ENCODE data around the gene HAPLN1.

The HAPLN1 gene

DNA sequence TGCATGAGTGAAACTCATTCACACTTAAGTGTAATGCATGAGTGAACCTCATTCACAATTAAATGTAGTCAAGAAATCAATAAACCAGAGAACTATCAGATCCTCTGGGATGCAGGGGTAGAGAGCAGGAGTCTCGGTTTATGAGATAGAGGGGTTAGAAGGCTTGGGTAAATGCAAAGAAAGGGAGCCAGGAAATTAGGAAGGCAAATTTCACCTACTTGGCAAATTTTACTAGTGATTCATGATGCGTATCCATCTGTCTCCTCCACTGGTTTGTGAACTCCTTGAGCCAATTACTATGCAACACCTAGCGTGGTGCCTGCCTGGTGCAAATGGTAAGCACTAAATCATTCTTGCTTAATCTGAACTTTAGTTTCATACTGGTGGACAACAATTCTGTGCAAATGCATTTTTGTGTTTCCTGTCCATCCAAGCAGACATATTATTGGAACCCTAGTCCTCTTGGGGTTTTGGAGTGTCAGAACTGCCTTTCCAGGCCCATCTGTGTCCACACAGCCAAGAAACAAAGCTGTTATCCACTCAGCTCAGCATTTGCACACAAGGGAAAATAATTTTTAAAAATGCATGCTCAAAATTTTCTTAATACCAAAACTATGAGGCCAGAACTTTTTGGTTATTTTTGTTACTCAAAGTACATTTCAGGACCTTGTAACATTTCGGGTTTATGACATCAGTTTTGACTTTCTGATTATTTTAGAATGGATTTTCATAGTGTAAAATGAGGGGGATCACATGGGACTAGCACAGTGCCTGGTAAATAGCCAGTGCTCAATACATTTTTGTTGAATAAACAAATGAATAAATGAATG is 5.2 kb downstream of the HAPLN1 start:
- no peak for DNase-seq

DNA sequence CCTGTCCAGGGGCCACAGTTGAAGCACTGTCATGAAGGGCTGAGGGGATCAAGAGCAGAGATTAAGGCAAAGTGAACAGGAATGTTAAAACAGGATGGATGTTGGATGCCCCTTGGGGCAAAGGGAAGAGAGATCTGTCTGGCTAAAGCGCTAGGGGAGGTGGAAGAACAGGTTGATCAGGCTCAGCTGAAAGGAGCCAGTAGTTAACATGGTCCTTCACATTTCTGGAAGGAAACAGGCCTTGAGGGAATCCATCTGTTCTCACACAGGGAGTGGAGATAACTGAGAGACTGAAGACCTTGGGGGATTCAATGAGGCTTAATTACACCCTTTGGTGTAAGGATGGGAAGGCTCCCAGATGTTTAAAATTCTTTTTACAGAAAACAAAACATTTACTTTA is 5.8 kb downstream of the HAPLN1 start:
- DNase-seq: peak; percentile 2

DNA sequence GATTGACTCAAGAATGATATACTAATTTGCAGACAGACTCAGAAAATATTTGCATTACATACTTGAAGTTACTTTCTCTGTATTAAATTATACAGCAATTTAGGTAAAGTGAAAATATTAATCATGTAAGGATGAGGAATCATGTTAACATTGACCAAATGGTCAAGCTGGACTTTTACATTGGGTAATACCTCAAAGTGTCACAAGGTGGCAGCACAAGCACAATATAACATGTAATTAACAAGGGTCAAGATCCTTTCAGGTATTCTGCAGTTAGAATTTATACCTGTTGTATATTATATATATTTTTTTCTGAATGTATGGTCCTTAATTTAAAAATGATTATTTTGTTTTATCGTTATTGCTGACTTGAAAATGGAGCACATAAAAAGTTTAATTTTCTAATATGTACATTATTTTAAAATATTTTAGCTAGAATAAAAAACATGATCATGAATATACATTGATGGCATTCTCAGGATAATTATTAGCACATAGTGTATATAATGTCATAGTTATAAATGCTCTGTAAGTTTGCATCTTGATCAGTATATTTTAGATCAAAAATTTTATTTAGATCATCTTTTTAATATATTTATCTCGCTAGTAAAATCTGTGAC is 8.6 kb downstream of the HAPLN1 start:
- DNase-seq: no peak

DNA sequence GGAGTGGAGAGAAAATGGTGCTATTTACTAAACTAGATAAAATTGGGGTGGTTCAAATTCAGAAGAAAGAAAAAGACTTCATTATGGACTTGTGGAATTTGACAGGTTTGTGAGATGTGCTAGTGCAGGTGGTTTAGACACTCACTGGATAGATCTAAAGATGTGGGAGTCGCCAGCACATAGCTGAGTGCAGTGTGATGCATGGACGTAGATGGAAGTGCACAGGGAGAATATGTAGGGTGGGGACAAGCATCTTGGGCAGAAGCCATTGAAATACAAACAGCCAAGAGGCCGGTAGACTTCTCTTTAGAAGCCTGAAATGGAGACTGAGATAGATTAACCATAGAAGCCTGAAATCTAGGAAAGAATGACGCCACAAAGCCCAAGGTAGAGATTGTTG is 10.7 kb downstream of the HAPLN1 start:
- no peak for DNase-seq

DNA sequence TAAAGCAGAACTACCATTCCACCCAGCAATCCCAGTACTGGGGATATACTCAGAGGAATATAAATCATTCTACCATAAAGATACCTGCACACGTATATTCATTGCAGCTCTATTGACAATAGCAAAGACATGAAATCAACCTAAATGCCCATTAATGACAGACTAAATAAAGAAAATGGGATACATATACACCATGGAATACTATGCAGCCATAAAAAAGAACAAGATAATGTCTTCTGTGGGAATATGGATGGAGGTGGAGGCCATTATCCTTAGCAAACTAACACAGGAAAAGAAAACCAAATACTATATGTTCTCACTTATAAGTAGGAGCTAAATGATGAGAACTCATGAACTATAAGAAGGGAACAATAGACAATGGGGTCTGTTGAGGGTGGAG is 12.5 kb downstream of the HAPLN1 start:
- no peak for DNase-seq

DNA sequence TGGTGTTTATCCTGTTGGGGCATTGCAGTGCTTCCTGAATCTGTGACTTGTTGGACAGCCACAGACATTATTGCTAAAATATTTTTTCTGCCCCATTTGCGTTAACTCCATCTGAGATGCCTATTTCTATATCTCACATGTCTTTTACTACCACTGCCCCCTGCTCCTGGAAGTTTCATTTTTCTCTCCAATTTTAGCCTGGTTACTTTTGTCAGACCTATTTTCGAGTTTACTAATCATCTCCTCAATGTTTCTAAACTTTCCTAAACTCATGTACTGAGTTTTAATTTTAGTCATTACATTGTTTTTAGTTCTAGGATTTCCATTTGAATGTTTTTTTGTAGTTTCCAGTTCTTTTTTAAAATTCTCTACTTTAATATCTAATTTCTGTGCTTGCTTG is 17.6 kb downstream of the HAPLN1 start:
- no peak for DNase-seq

DNA sequence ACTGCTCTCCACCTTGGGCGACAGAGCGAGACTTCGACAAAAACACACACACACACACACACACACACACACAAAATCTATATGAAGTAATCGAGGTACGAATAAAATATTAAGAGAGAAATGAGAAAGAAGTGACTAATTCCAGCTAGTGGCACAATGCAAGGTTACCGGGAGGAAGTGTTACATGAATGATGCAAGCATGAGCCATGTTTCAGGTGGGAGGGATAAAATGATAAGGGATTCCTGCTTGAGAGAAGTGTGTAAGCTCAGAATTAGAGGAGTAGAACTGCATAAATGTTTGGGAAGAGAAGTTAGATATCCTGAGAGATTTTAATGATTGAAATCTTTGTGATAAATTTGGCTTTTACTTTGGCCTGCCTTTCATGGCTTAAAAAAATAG is 18.8 kb downstream of the HAPLN1 start:
- no peak for DNase-seq

DNA sequence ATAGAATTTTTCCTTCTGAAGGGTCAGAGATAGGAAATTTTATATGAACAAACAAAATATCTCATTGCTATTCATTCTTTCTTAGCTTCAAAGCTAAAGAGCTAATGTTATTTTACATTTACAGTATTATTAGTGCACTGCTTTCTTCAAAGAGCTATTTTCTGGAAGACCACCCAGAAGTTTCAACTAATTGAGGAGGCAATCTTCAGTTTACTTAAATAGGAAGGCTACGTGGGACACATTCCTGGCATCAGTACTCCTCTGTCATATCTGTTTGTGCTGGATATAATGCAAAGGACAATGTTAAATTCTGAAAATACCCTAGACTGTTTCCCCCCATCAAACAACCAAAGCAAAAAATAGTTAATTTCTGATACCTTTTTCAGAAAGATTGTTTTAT is 30.8 kb downstream of the HAPLN1 start:
- DNase-seq: no peak

DNA sequence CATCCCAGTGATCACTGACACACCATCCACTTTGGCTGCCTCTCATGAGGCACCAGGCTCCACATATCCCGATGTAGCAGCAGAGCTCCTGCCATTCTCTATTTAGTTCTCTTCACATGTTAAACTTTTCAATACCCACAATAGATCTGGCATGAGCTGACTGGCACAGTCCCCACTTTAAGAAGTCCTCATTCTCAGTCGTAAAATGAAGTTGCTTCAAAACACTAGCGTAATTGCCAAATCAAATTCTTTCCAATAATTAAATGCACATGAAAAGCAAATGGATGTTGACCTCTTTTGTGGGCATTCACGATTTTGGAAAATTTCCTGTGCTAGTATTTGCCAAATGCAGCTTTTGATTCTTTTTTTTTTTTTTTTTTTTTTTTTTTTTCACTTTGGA is 32.4 kb downstream of the HAPLN1 start:
- DNase-seq: no peak

DNA sequence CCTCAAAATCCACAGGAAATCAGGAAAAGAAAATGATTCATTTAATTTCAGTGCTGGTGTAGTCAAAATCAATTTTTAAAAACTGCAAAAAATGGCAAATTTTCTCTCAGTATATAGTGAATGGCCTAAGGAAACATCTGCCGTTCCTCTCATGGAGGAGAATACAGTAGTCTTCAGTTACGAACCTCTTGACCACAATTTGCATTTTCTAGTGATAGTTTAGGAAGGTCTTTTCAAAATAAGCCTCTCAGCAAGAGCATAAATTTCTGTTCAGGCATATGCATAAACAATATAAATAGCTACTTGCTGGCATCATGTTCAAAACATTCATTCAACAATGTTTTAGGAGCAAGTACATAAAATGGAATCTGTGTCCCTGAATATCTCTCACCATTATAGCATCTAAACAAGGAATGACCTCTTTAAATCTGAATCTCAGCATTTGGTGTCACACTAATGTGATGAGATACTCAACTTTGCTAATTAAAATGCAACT is 33.5 kb downstream of the HAPLN1 start:
- DNase-seq: no peak

DNA sequence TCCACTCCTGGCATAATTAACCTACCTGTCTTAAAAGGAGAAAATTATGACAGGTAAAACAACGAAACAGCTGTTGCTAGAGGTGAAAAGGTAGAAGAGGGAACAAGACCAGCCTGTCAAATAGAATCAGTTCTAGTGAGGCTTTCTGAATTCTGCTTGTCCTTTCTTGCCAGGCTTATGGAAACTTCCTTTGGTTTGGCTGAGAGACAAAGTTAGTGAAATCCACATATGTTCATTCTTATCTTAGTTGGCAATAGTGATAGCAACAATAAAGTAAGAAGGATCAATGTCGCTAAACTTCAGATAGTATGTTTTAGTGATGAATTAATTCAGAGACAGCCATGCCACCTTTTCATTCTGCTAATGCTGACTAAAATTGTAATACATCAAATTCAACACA is 34.4 kb downstream of the HAPLN1 start:
- no peak for DNase-seq

DNA sequence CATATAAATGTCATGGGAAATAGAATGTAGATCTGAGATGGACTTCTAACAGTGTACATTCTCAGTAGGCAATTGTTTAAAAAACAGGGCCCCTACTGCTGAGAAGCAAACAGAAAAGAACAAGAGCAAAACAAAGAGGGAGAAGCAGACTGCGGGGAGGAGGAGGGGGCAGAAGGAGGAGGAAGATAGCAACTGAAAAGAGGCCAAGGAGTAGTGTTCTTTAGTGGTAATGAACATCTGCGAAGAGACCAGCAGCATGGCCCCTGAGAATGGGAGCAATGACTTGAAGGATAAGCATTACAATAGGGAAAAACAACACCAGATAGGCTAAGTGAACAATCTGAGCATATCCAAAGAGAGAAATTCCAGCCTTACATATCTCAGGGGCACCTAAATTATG is 36.8 kb downstream of the HAPLN1 start:
- DNase-seq: no peak

DNA sequence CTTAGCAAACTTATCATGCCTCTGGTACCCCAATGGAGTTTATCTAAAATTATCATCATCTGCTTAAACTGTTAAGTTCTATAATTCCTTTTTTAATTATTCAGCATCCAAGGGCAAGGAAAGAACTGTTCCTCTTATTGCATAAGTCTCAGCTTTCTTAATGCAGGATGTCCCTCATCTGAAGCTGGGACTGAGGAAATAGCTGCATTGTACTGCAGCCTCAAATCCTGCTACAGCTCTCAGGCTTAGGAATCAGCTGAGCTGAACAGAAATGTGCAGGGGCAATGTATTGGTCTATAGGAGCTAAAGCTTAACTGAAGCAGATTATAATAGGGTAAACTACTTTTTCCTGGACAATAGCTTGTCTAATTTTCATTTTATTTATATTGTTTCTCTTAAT is 48.0 kb downstream of the HAPLN1 start:
- DNase-seq: no peak

DNA sequence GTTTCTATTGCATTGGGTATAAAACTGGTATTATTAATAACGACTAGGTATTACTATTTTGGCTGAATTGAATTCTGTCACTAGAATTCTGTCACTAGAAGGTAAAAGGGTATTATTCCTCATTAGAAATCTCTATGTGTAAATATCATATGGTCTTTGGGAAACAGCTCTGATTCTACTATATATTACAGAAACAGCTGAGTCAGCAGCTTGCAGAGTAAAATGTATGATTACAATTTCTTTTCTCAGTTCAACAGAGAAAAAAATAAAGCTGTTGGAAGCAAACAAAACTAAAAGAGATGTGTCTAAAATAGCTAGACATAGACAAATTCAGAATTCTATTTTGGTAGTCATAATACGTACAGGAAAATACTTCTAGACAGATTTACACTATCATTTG is 48.5 kb downstream of the HAPLN1 start:
- no peak for DNase-seq

DNA sequence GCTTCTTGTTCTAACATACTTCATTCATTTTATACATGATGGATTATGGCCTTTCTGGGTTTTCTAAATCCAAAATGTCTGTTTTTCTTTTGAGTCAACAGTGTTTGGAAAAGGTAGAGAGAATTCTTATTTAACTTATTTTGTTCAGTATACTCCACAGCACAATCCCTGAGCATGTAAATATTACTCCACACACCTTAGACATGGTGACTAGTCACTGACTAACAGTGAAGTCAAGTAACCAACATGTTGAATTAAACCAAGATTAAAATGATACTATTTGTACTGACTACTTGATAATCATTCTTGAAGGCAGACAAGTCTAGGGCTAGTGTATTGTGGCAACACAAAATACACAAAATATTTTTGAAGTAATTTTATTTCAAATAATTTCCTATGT is 55.0 kb downstream of the HAPLN1 start:
- DNase-seq: no peak

DNA sequence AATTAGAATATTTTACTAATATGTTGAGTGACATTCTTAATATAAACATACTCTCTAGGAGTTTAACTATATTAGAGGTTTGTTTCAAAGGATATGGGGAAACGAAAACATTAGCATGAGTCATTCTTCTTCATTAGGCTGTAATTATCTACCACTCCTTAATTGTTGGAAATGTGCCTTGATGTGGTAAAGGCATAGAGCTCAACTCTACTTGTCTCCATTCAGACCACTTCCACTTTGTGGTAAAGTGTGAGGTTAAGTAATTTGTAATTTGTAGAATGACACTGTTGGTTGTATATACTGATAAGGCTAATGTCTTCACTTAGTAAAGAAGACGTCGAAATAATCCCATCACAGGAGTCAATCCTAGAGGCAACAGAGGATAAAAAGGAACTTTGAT is 58.1 kb downstream of the HAPLN1 start:
- DNase-seq: no peak

DNA sequence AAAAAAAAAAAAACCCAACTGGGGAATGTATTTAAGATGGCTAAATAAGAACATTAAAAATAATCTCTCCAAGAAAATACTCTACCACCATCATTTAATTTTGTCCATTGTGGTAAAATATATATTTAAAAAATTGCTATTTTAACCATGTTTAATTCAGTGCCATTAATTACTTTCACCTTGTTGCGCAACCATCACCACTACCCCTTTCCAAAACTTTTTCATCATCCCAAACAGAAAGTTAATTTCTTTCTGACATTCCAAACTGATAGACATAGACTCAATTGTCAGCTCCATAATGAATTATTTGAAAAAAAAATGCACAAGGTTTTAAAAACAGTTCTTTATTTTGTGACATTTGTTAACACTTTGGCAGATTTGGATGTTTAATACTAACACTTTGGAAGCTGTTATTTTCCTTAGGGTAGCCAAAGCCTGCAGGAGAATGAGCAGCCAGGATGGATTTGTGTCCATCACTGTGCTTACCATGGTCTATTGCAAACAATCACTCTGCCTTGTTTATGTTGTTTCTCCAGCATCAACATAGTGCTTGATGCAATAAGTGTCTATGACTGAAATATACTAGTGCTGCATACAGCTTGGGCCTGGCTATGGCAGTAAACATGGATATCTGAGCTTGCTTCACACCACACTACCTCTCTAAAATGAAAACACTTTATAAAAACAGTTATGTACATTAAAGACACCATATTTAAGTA is 62.7 kb downstream of the HAPLN1 start:
- no peak for DNase-seq

DNA sequence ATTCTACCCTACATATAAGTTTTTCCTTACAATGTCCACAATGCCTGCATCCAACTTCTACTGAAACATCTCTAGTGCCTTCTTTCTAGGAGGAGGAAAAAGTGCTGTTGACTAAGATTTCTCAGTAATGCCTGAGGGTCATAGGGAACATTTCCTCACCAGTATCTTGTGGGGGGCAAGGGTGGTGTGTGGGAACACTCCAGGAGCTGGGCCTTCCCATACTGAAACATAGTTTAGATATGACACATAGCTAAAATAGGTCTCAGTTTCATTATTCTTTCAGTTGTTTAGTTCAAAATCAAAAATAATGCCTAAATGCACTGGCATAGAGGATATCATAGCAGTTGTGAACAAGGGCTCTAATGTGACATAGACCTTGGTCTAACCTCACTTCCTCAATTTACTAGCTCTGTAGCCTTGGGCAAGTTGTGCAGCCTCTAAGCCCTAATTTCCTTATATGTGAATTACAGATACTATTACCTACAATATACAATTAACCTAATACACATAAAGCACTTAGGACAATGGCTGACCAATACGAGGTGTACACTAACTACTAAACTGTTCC is 66.1 kb downstream of the HAPLN1 start:
- DNase-seq: no peak

DNA sequence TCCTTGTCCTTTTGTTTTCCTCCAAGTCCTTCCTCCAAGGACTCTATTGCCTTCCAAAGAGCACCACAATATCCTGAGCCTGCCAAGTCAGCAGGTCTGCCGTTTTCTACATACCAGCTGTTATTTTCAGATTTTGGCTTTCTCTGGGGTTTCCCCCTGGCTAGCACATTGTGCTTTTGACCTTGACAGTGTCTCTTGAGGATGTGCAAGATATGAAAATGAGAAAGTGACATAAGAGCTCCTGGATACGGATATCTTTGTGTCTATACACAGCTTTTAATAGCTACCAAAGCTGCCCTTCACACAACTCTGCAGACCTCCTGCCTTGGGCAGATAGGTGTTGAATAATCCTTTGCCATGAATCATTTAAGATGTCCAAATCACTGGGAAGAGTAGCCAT is 67.0 kb downstream of the HAPLN1 start:
- no peak for DNase-seq

DNA sequence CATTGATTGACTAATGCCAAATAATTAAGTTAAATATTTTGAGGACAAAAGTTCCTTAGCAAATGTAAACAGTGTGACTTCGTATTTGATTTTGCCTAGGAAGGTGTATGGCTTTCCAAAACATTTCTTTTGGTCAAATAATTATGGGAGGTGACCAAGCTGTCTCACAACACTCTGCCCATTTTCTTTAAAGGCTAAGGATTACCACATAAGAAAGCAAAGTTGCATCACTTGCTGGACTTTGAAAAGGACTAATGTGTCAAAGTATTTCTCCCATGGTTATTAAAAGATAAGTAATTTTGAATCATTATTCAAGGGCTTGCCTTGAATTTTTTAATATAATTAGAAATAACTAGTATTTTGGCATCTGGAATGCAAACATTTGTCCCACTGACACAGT is 74.7 kb downstream of the HAPLN1 start:
- DNase-seq: no peak

DNA sequence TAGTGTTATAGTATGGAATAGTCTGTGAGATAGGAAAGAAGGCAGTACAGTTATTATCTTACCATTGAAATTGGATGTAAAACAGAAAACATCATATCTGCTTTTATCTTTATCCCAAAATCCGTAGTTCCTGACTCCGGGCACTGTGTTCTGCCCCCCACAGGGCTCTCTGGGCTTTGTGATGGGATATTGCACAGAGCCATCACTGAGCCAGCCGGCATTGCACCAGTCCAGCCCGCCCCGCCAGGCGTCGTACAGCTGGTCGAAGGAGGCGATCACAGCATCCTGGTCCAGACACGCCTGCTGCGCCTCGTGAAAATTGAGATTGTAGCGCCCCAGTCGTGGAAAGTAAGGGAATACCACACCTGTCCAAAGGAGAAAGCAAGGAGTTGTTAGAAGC is 76.4 kb downstream of the HAPLN1 start:
- DNase-seq: no peak

DNA sequence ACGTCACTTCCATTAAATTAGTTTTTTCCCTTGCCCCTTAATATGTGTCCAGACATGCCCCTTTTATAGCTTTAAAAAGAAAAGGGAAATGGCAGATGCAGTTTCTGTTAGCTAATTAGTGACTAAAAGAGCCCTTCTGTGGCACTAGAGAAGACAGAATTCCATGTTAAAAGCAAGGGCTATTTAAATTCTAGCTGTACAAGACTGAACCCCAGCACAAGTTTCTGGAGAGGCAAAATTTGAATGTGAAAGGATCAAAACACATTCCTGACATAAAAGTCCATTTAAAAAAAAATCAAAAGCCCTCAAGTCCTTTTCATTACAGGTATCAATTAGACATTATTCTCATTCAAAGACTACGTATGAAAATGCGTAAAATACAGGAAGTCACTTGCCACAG is 78.7 kb downstream of the HAPLN1 start:
- no peak for DNase-seq

DNA sequence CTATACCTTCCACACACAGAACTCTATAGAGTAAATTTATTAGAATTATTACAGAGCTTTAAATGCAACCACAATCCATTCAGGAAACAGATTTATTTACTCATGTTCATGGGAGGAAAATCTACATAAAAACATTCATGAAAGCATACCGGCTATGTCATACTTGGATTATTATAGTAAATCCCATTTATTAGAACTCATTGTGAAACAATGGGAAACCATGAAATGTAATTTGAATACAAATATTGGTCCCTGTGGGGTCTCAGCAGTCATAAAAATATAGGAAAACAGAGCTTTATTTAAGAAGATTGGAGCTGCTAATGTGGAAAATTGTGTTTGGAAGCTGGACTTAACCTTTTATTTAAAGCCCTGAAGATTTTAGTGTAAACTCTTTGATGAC is 80.7 kb downstream of the HAPLN1 start:
- DNase-seq: no peak

DNA sequence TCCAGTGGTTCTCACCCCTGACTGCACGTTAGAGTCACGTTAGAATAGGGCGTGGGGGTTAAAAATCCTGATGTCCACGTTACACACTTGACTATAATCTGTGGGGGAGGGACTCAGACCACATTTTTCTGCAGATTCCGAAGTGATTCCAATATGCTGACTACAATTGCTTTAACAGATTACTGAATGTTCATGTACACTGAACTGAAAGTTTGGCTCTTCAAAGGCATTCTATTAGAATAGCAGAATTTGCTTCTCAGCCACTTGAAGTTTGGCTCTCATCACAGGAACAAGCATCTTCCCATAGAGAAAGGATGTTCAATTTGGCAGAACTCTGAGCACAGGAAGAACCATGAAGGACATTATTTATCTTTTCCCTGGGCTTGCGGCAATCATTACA is 84.5 kb downstream of the HAPLN1 start:
- DNase-seq: no peak
